Measurements from ENCODE around the gene ZNRF2.

DNA sequence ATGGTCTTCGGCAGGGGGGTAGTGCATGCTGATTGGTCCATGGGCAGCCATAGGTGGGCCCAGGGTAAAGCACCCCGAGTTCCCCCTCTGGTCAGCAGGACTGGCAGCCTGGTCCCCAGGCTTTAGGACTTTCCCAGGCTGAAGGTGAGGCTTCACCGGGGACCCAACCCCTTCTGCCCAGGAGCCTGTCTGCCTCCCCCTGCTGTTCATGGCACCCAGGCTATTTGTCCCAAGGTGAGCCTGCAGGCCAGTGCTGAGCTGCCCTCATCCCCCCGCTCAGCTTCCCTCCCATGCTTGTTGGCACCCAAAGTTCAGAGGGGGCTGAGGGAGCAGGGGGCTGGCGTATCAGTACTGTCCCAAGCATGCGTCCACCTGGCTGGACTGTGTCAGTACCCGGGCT, 38.5 kb upstream of the ZNRF2 start:
- no peak for TF ChIP-seq HDGF (IDR thresholded peaks at IDR 0.05; ENCODE audit: borderline replicate concordance)
- TF ChIP-seq ARNT (IDR thresholded peaks at IDR 0.05): no peak
- no peak for TF ChIP-seq SUZ12 (IDR thresholded peaks at IDR 0.05)
- TF ChIP-seq FOXM1 (IDR thresholded peaks at IDR 0.05; ENCODE audit: borderline replicate concordance): no peak
- TF ChIP-seq ELF4 (IDR thresholded peaks at IDR 0.05): no peak
